Measurements from ENCODE around the gene BCO2.
"Not testable (repeated sequence)": the region's sequence is repeated elsewhere in the genome, so short reads cannot be mapped to it uniquely, and the experiment has no call there.

BCO2 gene

DNA sequence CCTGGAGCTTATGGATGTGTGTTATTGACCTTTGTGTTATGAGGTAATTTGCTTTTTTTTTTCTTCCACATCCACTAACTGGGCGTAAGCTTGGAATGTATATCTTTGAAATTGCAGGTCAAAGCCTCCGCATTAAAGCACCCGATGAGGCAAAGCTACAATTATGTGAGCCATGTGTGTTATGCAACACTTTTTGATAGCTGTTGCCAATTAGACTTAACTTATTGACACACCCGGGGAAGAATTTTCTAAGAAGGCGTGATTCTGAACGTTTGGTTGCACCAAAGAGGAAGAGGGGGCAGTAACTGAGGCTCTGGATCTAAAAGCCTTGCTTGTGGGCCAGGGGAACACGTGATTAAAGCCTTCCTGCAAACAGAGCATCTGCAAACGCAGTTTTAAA lies 8.8 kb upstream of the BCO2 start:
- DNase-seq (ENCODE audit: low spot score): no peak

DNA sequence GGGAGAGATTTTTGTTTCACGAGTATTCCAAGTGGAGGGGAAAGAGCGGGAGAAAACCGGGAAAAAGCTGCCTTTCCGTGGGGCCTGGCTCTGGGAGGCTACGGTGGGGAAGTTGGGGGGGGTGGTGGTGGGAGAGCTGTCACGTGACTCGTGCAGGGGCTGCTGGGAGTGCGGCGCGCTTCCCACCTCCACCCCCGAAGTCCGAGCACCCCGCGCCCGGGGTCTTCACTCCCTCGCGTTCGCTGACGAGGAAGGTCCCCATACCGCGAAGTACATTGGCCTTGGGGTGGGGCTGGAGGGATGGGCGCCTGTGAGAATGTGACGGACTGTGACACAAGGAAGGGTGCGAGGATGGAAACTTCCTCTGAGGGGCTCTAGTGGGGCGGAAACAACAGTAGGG lies 8.2 kb upstream of the BCO2 start, which contains the start of gene TEX12:
TSS of gene TEX12 (plus strand) at position 228 of the 400 bp plus-strand sequence. CDS start 1,897 bp downstream, outside the sequence.
- DNase-seq (ENCODE audit: low spot score): no peak

DNA sequence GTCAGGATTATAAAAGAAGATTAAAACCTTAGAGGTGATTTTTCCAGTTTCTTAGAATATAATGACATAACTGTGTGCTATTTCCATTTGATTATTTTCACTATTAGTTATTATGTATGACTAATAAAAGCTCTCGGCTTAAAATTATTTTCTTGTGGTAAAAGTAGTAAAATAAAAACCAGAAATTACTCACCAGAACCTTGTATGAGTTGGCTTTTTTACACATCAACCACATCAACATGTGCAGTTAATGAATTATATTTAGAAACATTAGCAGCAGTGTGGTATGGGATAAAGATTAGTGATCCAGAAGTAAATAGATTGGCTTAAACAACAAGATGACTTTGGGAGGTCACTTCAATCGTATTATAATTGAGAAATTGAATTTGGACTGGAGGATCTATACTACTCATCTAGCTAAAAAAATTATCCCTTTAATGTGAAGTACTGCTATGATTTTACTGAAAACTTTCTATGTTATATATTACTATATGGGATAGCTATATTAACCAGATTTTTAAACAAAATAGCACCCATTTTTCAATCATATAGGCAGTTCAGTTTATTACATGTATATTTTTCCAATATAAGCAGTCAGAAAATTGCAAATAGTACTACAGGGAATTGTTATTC lies 2.8 kb upstream of the BCO2 start:
- DNase-seq (ENCODE audit: low spot score): no peak

DNA sequence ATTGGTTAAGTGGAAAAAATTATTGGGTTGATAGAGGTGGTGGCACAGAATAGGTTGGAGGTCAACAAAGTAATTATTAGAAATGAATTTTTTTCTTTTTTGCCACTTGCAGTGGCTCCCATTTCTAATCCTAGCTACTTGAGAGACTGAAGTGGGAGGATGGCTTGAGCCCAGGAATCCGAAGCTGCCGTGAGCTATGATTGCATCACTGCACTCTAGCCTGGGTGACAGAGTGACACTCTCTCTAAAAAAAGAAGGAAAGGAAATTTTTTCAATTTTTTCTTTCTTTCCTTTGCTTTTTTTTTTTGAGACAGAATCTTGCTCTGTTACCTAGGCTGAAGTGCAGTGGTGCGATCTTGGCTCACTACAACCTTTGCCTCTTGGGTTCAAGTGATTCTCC lies 2.2 kb upstream of the BCO2 start:
- DNase-seq (ENCODE audit: low spot score): no peak

DNA sequence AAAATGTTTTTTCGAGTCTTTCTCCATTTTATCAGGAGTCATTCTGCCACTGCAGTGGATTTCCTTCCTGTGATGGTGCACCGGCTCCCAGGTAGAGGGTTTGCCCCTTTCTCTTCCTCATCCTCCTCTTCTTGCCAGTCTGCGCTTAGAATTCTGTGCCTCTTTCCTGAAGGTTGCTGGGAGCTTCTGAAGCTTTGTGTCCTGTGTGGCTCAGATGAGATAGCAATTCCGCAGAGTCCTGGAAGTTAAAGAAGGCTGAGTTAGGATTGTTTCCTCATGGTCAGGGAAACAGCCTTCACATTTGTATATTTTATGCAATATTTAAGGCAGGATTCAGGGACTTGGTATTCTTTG lies 264 bp downstream of the BCO2 start:
- DNase-seq (ENCODE audit: low spot score): no peak

DNA sequence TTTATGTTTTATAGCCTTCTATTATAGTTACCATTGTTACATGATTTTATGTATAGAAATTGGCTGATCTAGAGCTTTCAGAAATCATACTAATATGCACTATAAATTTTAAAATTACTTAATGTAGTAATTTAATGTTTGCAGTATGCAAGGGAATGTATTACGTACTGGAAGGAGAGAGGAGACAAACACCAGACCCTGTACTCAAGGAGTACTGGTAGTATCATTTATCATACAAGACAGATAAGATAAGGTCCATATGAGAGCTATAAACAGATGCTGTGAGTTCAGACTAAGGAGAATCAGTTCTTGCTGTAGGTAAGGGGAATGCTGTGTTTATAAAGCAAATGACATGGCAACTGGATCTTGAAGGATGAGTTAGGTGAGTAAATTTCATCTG lies 765 bp downstream of the BCO2 start:
- no peak for DNase-seq (ENCODE audit: low spot score)

DNA sequence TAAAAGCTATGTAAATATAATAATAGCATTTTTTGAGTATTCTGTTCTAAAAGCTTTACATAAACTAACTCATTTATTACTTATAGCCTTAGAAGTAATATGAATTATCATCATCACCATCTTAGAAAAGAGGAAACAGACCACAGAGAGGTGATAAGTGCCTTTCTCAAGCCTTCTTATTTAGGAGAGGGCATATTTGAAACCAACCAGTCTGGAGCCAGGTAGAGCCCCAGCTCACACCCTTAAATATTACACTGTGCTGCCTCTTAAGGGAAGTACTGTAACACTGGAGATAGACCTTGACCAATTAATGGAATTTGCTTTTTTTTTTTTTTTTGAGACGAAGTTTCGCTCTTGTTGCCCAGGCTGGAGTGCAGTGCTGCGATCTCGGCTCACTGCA lies 2.3 kb downstream of the BCO2 start:
- no peak for DNase-seq (ENCODE audit: low spot score)

DNA sequence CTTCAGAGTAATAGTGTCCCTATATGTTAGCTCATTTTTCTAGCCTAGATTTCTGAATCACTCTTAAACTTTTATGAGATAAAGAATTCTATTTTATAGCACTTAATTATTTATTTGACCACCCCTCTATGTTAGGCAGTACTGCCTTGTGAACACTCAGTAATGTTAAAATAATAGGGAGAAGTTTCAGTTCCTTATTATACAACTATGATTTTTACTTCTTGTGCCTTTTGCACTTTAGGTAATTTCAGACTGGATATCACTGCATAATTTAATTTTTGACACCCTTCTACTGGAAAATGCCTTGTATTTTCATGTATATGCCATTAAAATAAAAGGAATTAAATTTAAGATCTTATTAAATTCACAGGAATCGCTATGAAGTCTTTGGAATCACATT lies 3.1 kb downstream of the BCO2 start:
- DNase-seq (ENCODE audit: low spot score): no peak

DNA sequence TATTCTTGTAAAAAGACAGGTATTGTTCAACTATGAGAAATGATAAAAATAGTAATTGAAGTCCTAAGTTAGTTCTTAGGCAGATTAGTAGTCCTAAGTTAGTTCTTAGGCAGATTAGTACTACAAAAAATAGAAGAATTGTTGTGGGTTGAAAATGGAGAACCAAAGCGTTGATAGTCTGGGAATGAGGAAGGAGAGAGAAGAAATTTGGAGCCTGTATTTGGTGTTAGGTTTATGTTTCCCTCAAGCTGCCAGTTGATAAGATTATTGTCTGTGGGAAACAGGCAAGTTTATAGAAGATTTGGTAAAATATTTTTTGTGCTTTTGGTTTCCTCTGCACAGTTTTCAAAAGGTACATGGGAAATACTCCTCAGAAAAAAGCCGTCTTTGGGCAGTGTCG lies 3.6 kb downstream of the BCO2 start:
- DNase-seq (ENCODE audit: low spot score): no peak

DNA sequence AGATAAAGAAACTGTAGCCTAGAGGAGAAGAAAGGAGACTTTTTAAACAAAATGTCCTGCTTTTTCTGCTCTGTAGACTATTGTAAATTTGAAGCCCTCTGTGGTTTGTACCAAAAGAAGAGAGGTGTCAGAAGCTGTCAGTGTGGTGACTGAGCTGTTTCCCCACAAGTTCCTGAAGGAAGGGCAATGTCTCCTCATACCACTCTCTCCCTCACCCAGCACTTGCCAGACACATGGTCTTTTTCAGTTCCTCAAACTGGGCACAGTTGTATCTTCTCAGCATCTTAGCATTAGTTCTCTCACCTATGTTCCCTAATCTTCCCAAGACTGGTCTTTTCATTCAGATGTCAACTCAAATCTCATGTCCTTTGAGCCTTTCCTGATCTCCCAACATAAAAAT lies 4.3 kb downstream of the BCO2 start:
- no peak for DNase-seq (ENCODE audit: low spot score)

DNA sequence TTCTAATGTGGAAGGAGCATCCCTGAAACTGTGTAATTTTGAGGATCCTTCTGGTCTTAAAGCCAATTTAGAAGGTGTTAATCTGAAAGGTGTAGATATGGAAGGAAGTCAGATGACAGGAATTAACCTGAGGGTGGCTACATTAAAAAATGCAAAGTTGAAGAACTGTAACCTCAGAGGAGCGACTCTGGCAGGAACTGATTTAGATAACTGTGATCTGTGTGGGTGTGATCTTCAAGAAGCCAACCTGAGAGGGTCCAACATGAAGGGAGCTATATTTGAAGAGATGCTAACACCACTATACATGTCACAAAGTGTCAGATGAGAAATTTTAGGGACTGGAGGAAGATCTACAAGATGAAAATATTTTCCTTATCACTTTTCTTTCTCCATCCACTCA lies 7.6 kb downstream of the BCO2 start:
- DNase-seq (ENCODE audit: low spot score): no peak

DNA sequence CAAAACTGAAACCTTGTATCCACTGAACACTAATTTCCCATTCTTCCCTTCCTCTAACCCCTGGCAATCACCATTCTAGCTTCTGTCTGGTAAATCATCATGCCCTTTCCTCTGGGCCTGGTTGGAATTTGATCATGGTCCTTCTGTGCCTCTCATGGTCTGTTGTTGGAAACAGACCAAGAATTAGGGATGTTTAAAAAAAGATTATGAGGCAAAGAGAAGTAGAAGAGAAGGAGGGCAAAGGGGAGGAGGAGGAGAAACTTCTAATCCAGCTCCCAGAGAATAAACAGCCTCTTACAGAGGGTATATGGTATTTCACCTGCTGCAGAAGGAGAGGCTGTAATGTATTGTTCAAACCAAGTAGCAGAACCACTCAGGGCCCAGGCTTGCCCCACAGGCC lies 10.6 kb downstream of the BCO2 start:
- no peak for DNase-seq (ENCODE audit: low spot score)

DNA sequence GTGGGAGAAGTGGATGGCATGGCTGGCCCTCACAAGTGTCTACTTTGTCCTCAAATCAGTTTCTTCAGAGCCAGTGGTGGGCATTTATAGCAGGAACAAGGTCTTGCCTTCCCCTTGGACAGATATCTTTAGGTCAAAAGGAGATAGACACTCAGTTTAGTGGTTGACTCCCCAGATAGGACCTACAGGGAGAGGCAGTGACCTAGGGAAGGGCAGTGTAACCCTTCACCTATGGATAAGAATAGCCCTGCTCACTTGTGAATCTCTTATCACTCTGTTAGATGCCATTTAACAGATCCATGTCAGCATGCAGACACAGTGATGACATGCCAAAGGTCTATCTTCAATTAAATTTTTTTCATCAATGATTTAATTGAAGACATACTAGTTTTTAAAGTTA lies 11.0 kb downstream of the BCO2 start:
- DNase-seq (ENCODE audit: low spot score): no peak

DNA sequence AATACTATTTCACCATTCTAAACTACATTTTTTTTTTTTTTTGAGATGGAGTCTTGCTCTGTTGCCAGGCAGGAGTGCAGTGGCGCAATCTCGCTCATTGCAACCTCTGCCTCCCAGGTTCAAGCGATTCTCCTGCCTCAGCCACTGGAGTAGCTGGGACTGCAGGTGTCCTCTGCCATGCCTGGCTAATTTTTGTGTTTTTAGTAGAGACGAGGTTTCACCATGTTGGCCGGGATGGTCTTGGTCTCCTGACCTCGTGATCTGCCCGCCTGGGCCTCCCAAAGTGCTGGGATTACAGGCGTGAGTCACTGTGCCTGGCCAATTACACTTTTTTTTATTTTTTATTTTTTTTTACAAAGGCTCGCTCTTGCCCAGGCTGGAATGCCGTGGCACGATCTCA lies 19.8 kb downstream of the BCO2 start:
- DNase-seq (ENCODE audit: low spot score): not testable (repeated sequence)

DNA sequence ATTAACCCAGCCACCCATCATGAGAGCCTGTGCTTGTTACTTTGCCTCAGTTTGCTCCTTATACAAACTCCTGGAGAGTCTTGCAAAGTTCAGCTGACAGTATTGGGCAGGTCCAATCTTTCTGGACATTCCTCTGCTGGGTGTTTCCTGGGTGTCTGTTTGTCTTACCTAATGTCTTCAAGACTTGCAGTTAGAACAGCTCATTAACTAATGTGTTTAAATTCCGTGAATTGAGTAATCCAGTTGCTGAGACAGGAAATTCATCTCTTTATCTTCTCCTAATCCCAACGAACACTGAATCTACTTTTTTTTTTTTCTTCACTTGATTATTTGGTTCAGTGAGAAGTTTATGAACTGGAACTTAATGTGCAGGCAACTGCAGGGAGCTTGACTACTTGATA lies 20.6 kb downstream of the BCO2 start:
- no peak for DNase-seq (ENCODE audit: low spot score)

DNA sequence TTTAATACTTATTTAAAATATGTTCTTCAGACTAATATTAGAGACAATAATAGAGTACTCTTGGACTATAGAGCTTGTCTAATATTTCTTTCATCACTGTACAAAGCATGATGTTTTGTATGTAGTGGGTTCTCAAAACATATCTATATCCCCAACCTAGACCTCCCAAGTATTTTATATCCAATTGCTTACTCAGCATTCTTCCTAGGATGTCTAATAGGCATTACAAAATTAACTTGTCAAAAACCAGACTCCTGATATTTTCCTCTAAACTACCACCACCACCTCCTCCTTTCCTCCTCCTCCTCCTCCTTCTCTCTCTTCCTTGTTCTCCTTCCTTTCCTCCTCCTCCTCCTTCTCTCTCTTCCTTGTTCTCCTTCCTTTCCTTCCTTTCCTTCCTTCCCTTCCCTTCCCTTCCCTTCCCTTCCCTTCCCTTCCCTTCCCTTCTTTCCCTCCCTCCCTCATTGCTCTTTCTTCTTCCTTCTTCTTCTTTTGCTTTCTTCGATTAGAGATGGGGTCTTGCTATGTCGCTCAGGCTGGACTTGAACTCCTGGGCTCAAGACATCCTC lies 21.3 kb downstream of the BCO2 start:
- DNase-seq (ENCODE audit: low spot score): no peak

DNA sequence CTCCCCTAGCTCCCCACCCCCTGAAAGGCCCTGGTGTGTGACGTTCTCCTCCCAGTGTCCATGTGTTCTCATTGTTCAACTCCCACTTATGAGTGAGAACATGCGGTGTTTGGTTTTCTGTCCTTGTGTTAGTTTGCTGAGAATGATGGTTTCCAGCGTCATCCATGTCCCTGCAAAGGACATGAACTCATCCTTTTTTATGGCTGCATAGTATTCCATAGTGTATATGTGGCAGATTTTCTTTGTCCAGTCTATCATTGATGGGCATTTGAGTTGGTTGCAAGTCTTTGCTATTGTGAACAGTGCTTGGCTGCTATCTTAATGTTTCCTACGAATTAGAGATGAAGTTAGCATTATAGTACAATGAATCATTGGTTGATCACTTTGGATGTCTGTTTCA lies 23.8 kb downstream of the BCO2 start:
- not testable (repeated sequence) for DNase-seq (ENCODE audit: low spot score)

DNA sequence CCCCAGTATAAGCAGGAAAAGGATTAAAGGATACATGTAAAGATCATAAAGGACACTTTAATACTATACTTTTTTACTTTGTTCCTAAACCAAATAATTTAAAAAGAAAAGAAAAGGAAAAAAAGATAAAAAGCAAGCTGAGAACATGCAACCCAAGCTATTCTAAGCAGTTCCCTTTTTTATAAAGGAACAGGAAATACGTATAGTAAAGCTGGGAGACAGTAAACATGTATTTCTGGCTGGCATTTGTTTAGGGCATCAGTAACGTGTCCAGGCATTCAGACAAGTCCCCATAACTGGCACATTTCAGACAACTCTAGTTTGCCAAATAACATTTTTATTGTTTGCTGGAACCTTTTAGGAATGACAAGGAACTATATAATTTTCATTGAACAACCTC lies 24.9 kb downstream of the BCO2 start:
- DNase-seq (ENCODE audit: low spot score): no peak

DNA sequence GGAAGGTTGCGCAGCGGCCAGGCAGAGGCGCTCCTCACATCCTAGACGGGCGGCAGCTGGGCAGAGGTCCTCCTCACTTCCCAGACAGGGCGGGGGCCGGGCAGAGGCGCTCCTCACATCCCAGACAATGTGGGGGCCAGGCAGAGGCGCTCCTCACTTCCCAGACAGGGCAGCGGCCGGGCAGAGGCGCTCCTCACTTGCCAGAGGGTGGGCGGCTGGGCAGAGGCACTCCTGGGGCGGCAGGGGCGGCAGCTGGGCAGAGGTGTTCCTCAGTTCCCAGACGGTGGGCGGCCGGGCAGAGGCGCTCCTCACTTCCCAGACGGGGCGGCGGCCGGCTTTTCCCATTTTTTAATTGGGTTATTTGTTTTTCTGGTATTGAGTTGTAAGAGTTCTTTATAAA lies 30.8 kb downstream of the BCO2 start:
- no peak for DNase-seq (ENCODE audit: low spot score)

DNA sequence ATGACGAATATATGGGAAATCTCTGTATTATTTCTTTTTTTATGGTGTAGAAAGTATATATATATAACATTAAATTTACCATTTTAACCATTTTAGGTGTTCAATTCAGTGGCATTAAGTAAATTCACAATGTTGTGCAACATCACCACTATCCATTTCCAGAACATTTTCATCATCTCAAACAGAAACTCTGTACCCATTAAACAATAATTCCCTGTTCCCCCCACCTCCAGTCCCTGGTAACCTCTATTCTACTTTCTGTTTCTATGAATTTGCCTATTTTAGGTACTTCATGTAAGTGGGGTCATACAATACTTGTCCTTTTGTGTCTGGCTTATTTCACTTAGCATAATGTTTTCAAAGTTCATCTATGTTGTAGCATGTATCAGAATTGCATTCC lies 35.6 kb downstream of the BCO2 start:
- DNase-seq (ENCODE audit: low spot score): no peak

DNA sequence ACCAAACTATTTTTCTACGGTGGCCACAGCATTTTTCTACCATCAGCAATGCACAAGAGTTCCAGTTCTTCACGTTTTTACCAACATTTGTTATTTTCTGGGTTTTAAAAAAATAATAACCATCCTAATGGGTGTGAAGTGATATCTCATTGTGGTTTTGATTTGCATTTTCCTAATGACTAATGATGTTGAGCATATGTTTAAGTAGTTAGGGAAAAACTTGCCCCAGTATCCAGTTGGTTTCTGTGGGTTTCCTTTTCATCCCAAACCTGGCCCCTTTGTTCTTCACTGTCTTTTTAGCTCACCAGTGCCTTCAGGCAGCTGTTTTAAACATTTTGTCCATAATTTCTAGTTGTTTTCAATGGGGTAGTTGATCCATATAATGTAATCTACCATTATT lies 36.2 kb downstream of the BCO2 start:
- no peak for DNase-seq (ENCODE audit: low spot score)

DNA sequence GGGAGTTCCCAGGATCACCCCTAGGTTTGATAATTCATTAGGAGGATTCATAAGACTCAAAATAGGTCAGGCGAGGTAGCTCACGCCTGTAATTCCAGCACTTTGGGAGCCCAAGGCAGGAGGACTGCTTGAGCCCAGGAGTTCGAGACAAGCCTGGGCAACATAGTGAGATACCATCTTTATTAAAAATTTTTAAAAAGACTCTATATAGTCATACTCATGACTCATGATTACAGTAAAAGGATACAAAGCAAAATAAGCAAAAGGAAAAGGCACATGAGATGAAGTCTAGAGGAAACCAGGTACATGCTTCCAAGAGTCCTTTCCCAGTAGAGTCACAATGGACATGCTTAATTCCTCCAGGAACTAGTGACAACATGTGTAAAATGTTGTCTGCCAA lies 37.0 kb downstream of the BCO2 start:
- no peak for DNase-seq (ENCODE audit: low spot score)

DNA sequence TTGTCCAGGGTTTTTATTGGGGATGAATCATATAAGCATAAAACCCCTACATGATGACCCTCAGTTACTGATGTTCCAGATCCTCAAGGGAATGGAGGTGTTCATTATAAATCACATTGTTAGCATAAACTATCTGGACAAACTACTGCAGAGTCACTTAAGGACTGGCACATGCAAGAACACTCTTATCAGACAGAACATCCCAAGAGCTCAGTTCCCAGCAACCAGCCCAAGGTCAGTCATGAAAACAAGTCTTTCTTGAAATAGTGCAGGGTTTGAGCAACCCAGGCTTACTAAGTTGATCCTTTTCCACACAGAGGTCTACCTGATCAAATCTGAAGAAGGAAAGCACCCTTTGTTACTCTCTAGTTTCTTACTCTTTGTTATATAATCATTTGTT lies 37.4 kb downstream of the BCO2 start:
- no peak for DNase-seq (ENCODE audit: low spot score)

DNA sequence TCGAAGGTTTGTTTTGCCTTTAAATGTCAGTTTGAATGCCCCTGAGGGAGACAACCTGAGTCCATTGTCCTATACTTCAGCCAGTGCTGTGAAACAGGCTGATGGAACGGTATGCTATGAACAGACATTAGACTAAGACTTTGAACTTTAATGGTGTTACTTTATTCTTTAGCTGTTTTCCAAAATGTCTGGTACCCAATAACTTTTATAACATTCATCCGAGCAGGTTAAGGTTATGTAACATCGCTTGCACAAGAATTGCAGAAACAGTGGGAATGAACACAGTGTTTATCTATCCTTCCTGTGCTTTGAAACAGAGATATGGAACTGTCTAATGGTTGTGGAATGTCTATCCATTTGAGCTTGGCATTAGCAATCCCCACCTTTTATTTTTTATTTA lies 38.4 kb downstream of the BCO2 start:
- no peak for DNase-seq (ENCODE audit: low spot score)

DNA sequence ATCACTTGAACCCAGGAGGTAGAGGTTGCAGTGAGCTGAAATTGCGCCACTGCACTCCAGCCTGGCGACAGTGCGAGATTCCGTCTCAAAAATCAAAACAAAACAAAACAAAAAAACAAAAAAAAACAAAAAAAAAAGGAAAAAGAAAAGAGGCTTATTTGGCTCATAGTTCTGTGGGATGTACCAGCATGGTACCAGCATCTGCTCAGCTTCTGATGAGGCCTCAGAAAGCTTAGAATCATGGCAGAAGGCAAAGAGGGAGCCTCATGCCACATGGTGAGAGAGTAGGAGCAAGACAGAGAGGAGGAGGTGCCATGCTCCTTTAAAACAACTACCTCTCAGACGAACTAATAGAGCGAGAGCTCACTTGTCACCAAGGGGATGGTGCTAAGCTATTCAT lies 40.3 kb downstream of the BCO2 start:
- DNase-seq (ENCODE audit: low spot score): no peak
